Left ventricle myocardium inferior (tissue), 1 donor: ENCODE measurements around the gene PTS. TPM values are rescaled to one million over a fixed set of nuclear protein-coding genes. Genes with fewer than 3 reads are reported as not detected.

Source experiments
- DNase-seq: peaks from one replicate; pipeline ENCODE4 v3.0.0-alpha.2; 2020
- H3K27ac ChIP-seq: fragments of 200-600 bp; replicated peaks from 2 replicates; pipeline ENCODE4 v1.8.0; 2021
- H3K27me3 ChIP-seq: fragments of 200-600 bp; 2 replicates; pipeline ENCODE4 v1.8.0; 2021; ENCODE audit warnings: low read depth
- H3K36me3 ChIP-seq: fragments of 200-600 bp; 2 replicates; pipeline ENCODE4 v1.8.0; 2021
- H3K4me1 ChIP-seq: fragments of 200-600 bp; 2 replicates; pipeline ENCODE4 v1.8.0; 2021
- H3K4me3 ChIP-seq: fragments of 200-600 bp; 2 replicates; pipeline ENCODE4 v1.8.0; 2021; ENCODE audit warnings: mild to moderate bottlenecking, moderate library complexity
- H3K9me3 ChIP-seq: fragments of 200-600 bp; replicated peaks from 2 replicates; pipeline ENCODE4 v1.8.0; 2021
- intact Hi-C: fragments of 100-400 bp; cut with micrococcal nuclease; formaldehyde crosslinking; loops from one replicate; pipeline ENCODE4 v1.11.0; 2022
- total RNA-seq: library from RNA; stranded (reverse); fragmentation: NEBNext Ultra II Directional; extraction: Animal tissue kit (Norgen Biotek cat#: 25700); gene quantifications from one replicate; pipeline ENCODE4 v1.2.1, GENCODE V29; 2021
- TF ChIP-seq, protein P1 (sequence below): fragments of 200-600 bp; IDR thresholded peaks from 2 replicates; pipeline ENCODE4 v1.8.0; 2021; ENCODE audit warnings: antibody characterized with exemption, mild to moderate bottlenecking, borderline replicate concordance
- donor health status: DM: no; HTN: yes; CAD: no; lungs with severe emphysema.

PTS gene
- total RNA-seq, 1 donor from 2014 or later: 27.0 TPM

DNA sequence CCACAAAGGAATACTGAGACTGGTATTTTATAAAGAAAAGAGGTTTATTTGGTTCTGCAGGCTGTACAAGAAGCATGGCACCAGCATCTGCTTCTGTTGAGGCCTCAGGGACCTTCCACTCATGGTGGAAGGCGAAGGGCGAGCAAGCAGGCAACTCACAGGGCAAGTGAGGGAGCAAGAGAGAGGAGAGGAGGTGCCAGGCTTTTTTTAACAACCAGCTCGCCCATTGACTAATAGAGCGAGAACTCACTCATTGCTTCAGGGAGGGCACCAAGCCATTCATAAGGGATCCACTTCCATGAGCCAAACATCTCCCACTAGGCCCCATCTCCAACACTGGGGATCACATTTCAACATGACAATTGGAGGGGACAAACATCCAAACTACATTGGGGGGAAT lies 1.2 kb downstream of the PTS start:
- DNase-seq: no peak
- Histone ChIP-seq H3K36me3 (peaks cover 35% of the 10 kb centered on the region), H3K9me3 (no peaks in the 10 kb centered on the region), H3K27me3 (no peaks in the 10 kb centered on the region), H3K4me1 (peaks cover 23% of the 10 kb centered on the region), H3K27ac (peak overlapping the region; percentile 96), H3K4me3 (peak overlapping the region; percentile 71)
- intact Hi-C loops: no loop called here
- TF ChIP-seq, protein P1, sequence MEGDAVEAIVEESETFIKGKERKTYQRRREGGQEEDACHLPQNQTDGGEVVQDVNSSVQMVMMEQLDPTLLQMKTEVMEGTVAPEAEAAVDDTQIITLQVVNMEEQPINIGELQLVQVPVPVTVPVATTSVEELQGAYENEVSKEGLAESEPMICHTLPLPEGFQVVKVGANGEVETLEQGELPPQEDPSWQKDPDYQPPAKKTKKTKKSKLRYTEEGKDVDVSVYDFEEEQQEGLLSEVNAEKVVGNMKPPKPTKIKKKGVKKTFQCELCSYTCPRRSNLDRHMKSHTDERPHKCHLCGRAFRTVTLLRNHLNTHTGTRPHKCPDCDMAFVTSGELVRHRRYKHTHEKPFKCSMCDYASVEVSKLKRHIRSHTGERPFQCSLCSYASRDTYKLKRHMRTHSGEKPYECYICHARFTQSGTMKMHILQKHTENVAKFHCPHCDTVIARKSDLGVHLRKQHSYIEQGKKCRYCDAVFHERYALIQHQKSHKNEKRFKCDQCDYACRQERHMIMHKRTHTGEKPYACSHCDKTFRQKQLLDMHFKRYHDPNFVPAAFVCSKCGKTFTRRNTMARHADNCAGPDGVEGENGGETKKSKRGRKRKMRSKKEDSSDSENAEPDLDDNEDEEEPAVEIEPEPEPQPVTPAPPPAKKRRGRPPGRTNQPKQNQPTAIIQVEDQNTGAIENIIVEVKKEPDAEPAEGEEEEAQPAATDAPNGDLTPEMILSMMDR: no peak

DNA sequence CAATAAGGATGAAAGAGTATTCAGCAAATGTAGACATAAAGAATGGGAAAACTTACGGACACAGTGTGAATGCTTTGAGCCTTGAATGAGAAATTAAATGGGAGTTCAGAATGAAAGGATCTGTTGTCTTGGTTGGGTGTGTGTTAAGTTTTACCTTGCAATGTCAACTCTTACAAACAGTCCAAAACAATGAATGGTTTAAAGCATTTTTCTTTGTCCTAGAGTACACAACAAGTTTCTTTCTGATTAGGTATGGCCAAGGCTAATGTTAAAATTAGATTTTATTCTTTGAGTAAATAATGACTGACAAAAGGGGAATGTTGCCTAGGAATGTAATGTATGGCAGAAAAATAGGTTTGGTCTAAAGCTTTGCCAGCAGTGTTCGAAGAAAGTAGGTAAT lies 2.5 kb downstream of the PTS start:
- no peak overlapping the region for H3K27ac ChIP-seq
- intact Hi-C loops: no loop called here
- TF ChIP-seq, protein P1: no peak
- no peaks in the 10 kb centered on the region for H3K9me3 ChIP-seq
- H3K4me1 ChIP-seq: peaks cover 23% of the 10 kb centered on the region
- H3K36me3 ChIP-seq: peaks cover 46% of the 10 kb centered on the region
- no peaks in the 10 kb centered on the region for H3K27me3 ChIP-seq
- no peak for DNase-seq
- no peak overlapping the region for H3K4me3 ChIP-seq

DNA sequence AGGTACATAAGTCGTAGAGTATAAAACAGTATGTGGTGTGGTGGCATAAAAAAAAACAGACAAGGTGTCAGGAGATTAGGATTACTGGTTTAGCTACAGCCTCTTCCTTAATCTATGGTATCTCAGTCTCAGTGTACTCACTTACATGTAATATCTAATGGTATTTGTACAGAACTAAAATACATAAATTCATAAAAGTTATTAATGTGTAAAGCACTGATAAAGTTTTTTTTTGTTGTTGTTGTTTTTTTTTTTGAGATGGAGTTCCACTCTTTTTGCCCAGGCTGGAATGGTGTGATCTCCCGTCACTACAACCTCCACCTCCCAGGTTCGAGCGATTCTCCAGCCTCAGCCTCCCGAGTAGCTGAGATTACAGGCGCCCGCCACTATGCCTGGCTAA lies 2.9 kb downstream of the PTS start:
- intact Hi-C loops: no loop called here
- Histone ChIP-seq H3K27ac (no peak overlapping the region), H3K4me1 (peaks cover 23% of the 10 kb centered on the region), H3K9me3 (no peaks in the 10 kb centered on the region), H3K36me3 (peaks cover 46% of the 10 kb centered on the region), H3K4me3 (no peak overlapping the region), H3K27me3 (no peaks in the 10 kb centered on the region)
- TF ChIP-seq, protein P1: no peak
- DNase-seq: no peak

DNA sequence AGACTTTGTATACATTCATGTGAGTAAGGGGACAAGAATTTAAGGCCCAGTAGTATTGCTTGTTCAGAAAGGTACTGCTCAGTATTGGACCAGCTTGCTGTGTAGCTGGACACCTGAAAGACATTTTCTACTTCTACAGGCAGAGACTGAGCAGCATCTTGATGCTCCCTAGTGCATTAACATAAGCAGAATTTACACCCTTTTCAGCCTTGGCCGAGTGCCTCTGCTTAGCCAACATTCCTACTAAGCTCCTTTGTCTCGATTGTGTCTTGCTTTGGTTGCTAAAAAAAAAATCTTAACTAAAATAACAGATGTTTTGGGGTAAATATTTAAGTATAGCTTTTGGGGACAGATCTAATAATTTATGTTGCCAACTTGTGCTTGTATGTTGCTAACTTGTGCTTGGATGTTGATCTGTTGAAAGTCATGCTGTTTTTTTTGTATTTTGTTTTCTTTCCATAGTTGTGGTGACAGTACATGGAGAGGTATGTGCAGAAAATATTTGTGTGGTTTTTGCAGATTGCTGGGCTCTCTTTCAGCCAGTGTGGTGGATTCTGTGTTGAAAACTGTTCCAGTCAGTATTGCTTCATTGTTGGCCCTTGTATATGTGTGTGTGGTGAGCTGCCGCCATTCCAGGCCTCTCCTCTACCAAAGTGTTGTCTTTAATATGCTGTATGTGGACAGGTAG lies 3.7 kb downstream of the PTS start:
- Histone ChIP-seq H3K27me3 (no peaks in the 10 kb centered on the region), H3K27ac (no peak overlapping the region), H3K36me3 (peaks cover 46% of the 10 kb centered on the region), H3K4me3 (no peak overlapping the region), H3K4me1 (peaks cover 23% of the 10 kb centered on the region), H3K9me3 (no peaks in the 10 kb centered on the region)
- DNase-seq: no peak
- TF ChIP-seq, protein P1: no peak
- intact Hi-C loops: no loop called here

DNA sequence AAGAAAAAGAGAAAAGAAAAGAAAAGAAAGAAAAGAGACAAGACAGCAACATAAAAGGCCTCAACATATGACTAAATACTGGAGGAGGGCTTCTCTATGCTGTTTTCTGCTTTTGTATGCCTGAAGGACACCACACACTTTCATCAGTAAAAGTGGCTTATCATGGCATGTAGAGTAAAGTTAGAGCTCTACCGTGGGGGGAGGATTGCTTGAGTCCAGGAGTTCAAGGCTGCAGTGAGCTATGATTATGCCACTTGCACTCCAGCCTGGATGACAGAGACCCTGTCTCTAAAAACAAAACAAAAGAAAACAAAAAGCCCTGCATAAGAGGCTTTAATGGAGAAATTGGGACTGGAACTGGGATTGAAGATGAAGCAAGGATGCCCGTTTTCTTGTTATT lies 5.7 kb downstream of the PTS start:
- peaks cover 11% of the 10 kb centered on the region for H3K4me1 ChIP-seq
- H3K36me3 ChIP-seq: peaks cover 67% of the 10 kb centered on the region
- H3K9me3 ChIP-seq: no peaks in the 10 kb centered on the region
- intact Hi-C loops: no loop called here
- TF ChIP-seq, protein P1: no peak
- H3K4me3 ChIP-seq: no peak overlapping the region
- no peak for DNase-seq
- no peak overlapping the region for H3K27ac ChIP-seq
- H3K27me3 ChIP-seq: no peaks in the 10 kb centered on the region
